AG04449 (cell line): Measurements from ENCODE around the gene ZNF182.
A peak's percentile ranks its signal among the peaks of the same experiment; 100 is the strongest.
"Not testable (repeated sequence)": the region's sequence is repeated elsewhere in the genome, so short reads cannot be mapped to it uniquely, and the experiment has no call there.

Experiments used
- CTCF ChIA-PET: fragments of 350-600 bp; formaldehyde crosslinking; extraction: SDS; loops from one replicate; lab custom pipeline; 2021; ENCODE audit warnings: antibody characterized with exemption; lab: Yijun Ruan, JAX
- POLR2A ChIA-PET: fragments of 400-600, 350-600 bp; formaldehyde crosslinking; extraction: SDS; loops from one replicate; lab custom pipeline; 2020; ENCODE audit warnings: antibody characterized with exemption, inconsistent platforms; lab: Yijun Ruan, JAX
- DNase-seq: peaks from one replicate; pipeline ENCODE4 v3.0.0-alpha.2; 2010; ENCODE audit warnings: low read depth, low spot score
- H3K4me3 ChIP-seq: 2 replicates; pipeline ENCODE4 v1.5.1; 2011; ENCODE audit warnings: low read depth, mild to moderate bottlenecking, control low read depth, low read length
- TF ChIP-seq, protein P1 (sequence below): IDR thresholded peaks from one replicate; pipeline ENCODE4 v1.5.1; 2011; ENCODE audit warnings: mild to moderate bottlenecking, moderate library complexity, low read length, control low read depth, inconsistent platforms; ENCODE audit not compliant: insufficient read depth; ENCODE audit errors: missing control alignments

Gene ZNF182

DNA sequence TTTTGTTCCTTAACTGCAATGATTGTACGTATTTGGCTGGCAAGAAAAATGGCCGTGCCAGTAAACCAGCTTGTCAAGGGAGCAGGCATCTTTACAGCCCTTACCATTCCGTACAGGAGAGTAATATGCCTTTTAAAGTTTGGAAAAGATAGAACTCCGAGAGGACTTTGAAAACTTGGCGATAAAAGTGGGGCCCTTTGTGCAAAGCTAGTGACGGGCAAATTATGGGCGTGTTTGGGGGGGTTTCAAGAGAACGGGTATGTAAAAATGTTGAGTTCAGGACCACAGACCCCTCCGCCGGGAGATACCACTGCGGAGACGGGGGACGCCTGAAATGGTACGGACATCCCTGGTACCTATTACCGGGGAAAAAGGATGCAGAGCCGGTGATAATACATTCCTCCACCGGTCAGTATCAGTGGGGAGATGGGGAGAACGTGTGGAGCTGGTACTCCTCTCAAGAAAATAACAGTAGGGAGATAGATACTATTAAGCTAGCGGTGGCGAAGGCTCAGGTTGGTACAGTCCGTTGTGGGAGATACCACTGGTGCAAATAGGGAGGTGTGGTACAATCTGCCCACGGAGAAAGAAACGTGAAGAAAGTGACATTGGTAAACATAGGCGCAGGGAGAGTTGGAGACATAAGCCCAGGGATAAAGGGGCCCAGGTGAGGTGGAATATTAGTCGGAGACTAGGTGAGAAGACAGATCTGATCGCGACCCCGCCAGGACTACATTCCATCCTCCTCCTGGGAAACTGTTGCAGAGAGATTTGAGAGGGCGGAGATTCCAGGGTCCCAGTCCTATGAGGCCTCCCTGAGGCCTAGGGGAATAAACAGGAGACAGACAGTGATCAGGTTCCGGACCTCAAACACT is 17.5 kb upstream of the ZNF182 start:
- ChIA-PET CTCF (interaction anchor here (0.7 kb wide), 1 partner anchor 167 kb away, joined by 3 read pairs; no protein-coding TSS in a partner anchor), POLR2A (no interaction called here)
- TF ChIP-seq, protein P1, sequence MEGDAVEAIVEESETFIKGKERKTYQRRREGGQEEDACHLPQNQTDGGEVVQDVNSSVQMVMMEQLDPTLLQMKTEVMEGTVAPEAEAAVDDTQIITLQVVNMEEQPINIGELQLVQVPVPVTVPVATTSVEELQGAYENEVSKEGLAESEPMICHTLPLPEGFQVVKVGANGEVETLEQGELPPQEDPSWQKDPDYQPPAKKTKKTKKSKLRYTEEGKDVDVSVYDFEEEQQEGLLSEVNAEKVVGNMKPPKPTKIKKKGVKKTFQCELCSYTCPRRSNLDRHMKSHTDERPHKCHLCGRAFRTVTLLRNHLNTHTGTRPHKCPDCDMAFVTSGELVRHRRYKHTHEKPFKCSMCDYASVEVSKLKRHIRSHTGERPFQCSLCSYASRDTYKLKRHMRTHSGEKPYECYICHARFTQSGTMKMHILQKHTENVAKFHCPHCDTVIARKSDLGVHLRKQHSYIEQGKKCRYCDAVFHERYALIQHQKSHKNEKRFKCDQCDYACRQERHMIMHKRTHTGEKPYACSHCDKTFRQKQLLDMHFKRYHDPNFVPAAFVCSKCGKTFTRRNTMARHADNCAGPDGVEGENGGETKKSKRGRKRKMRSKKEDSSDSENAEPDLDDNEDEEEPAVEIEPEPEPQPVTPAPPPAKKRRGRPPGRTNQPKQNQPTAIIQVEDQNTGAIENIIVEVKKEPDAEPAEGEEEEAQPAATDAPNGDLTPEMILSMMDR, result no peak
- H3K4me3 ChIP-seq, result peak overlapping the region; percentile 67
- DNase-seq, result peak; percentile 34

DNA sequence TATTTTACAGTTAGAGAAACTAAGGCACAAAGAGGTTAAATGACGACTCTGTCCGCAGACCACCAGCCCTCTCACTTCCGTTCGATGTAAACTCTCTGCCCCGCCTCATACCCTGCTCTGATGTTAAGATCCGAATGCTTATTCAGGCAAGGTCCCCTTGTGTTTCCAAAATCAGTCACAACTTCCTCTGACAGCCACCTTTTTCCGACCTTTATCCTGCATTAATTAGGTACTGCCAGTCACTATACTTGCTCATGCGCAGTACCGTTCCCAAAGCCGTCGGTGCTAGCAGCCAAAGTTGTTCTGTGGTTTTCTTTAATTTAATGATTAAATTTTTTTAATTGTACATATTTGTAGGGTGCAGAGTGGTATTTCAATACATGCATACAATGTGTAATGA is 16.7 kb upstream of the ZNF182 start:
- H3K4me3 ChIP-seq, POLR2A ChIA-PET, CTCF ChIA-PET, DNase-seq: not testable (repeated sequence)

DNA sequence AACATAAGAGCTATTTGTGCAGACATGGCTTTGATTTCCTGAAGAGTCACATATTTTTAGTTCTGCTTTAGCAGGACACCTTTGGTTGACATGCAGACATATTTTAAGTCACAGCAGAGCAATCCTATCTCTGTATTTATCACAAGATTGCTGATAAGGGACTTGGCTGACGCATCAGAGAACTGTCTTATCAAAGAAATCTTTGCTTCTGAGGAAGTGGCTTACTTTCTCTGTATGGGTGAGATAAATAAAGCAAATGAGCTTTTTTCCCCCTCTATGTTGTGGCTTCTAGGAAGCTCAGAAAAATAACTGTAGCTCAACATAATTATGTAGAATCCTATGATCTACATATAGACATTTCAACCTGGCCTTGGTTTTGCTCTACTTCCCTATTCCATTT is 16.1 kb upstream of the ZNF182 start:
- POLR2A ChIA-PET, CTCF ChIA-PET: not testable (repeated sequence)

DNA sequence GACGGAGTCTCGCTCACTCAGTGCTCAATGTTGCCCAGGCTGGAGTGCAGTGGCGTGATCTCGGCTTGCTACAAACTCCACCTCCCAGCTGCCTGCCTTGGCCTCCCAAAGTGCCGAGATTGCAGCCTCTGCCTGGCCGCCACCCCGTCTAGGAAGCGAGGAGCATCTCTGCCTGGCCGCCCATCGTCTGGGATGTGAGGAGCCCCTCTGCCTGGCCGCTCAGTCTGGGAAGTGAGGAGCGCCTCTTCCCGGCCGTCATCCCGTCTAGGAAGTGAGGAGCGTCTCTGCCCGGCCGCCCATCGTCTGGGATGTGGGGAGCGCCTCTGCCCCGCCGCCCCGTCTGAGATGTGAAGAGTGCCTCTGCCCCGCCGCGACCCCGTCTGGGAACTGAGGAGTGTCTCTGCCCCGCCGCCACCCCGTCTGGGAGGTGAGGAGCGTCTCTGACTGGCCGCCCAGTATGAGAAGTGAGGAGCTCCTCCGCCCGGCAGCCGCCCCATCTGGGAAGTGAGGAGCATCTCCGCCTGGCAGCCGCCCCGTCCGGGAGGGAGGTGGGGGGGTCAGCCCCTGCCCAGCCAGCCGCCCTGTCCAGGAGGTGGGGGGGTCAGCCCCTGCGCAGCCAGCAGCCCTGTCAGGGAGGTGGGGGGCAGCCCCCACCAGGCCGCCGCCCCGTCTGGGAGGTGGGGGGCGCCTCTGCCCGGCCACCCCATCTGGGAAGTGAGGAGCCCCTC is 13.0 kb upstream of the ZNF182 start:
- DNase-seq, POLR2A ChIA-PET, H3K4me3 ChIP-seq, CTCF ChIA-PET: not testable (repeated sequence)

More for the DNA sequence above, 16.1 kb upstream of the ZNF182 start:
- H3K4me3 ChIP-seq, DNase-seq: not testable (repeated sequence)

DNA sequence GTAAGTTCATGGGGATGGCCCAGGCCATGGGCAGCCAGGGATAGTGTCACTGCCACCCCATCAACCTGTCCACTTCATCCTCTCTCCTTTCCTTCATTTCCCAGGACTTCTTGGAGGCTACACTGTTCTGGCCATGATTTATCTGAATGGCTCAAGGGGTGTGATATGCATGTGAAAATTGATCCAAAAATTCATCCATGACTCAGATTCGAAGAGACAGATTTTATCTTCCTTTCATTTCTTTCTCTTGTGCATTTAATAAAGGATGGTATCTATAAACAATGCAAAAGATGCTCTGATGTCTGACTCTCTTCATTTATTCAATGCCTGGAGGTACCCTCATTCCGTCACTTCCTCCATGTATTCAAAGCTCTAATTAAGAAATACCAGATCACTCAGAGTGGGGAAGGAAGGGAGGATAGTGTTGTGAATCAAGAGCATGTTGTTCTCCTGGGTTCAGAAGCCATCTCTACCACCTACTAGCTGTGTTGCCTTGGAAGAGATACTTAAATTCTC is 5.7 kb upstream of the ZNF182 start:
- H3K4me3 ChIP-seq, CTCF ChIA-PET, POLR2A ChIA-PET, DNase-seq: not testable (repeated sequence)

DNA sequence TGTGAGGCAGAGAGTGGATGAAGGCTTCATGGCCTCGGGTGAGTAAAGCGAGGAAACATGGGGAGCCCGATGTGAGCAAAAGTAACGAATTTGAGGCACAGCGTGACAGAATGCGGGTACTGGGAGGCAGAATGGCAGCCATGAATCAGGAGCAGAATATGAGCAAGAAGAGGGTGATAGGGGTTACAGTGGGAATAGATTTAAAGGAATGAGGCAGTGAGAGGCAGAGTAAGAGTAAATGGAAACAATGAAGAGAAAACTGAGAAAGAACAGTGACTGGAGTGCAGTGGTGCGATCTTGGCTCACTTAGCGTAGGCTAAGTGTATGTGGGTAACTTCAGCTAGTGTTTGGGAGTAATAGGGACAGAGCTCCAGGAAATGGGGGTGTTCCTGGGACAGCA is 2.9 kb upstream of the ZNF182 start, which contains the start of gene SPACA5:
SPACA5 (plus strand) TSS at position 301 of the 400 bp plus-strand sequence. CDS start 815 bp downstream, outside the sequence.
- H3K4me3 ChIP-seq, DNase-seq, CTCF ChIA-PET, POLR2A ChIA-PET: not testable (repeated sequence)

DNA sequence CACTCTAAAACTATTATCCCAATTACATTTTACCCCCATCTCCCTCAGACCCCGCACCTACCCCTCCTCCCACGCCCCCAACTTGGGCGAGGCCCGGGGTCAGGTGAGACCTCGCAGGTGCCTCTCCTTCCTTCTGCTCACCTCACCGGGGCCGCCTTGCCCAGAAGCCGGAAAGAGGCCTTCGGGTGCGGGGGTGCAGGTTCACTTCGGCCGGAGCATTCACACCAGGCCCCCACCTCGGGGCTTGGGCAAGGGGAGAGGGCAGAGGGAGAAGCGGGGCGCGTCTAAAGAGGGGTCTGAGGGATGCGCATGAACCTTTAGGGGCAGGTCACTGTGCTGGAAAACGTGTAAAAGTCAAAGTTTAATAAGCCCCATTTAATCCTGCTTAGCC is 427 bp downstream of the ZNF182 start:
- no peak for DNase-seq
- ChIA-PET POLR2A (no interaction called here), CTCF (no interaction called here)
- TF ChIP-seq, protein P1, result no peak
- H3K4me3 ChIP-seq, result peak overlapping the region; percentile 68

DNA sequence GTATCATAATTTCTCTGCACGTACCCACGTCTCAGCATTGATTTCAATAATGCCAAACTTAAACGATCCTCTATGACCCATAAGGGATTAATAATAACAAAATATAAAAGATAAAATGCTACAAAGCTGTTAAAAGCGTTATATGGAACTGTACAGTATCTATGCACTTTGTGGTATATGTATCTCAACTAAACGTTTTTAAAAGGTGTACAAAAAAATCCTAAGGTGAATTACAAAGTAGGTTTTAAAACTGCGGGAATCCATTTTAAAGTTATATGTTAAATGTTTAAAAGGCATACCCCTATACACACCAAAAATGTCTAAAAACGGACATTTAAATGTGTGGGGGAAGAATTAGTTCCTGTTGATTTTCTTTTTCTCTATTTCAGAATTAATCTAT is 860 bp downstream of the ZNF182 start:
- no peak for DNase-seq
- H3K4me3 ChIP-seq, result peak overlapping the region; percentile 68
- POLR2A ChIA-PET, result no interaction called here
- TF ChIP-seq, protein P1, result no peak
- CTCF ChIA-PET, result no interaction called here
